Liver (tissue), 9 donors: ENCODE data around the gene CPNE5. TPM values are rescaled to one million over a fixed set of nuclear protein-coding genes. Genes with fewer than 3 reads are reported as not detected.

Experiments used
- DNase-seq: peaks from one replicate; pipeline ENCODE4 v3.0.0-alpha.2; 2017; ENCODE audit warnings: low spot score
- H3K27ac ChIP-seq, 2 donors: one replicate each; pipeline ENCODE4 v1.7.0; 2013; ENCODE audit warnings: inconsistent platforms in 2 of 2, low read length in 2 of 2, control low read depth in 1 of 2, low read depth in 1 of 2, mild to moderate bottlenecking in 1 of 2
- H3K27me3 ChIP-seq, 4 donors: one replicate each; pipeline versions ENCODE4 v1.6.1 to v1.7.0; 2013; ENCODE audit warnings: low read length in 3 of 4, inconsistent platforms in 1 of 4, mild to moderate bottlenecking in 1 of 4, moderate library complexity in 1 of 4; ENCODE audit not compliant: control insufficient read depth in 4 of 4, insufficient read depth in 4 of 4
- H3K36me3 ChIP-seq, 4 donors: one replicate each; pipeline versions ENCODE4 v1.6.1 to v1.7.0; 2013; ENCODE audit warnings: low read length in 3 of 4, mild to moderate bottlenecking in 3 of 4, low read depth in 1 of 4, moderate library complexity in 1 of 4; ENCODE audit not compliant: control insufficient read depth in 4 of 4, insufficient read depth in 3 of 4
- H3K4me1 ChIP-seq, 4 donors: one replicate each; pipeline versions ENCODE4 v1.6.1 to v1.7.0; 2013; ENCODE audit warnings: low read length in 3 of 4, mild to moderate bottlenecking in 3 of 4, moderate library complexity in 1 of 4; ENCODE audit not compliant: control insufficient read depth in 4 of 4, insufficient read depth in 4 of 4
- H3K4me3 ChIP-seq, 3 donors: one replicate each; pipeline versions ENCODE4 v1.6.1 to v1.7.0; 2013; ENCODE audit warnings: low read length in 3 of 3, control low read depth in 1 of 3, low read depth in 1 of 3, mild to moderate bottlenecking in 1 of 3
- H3K9ac ChIP-seq, 2 donors: one replicate each; pipeline ENCODE4 v1.7.0; 2013; ENCODE audit warnings: low read length in 2 of 2, mild to moderate bottlenecking in 2 of 2, moderate library complexity in 2 of 2, control low read depth in 1 of 2, low read depth in 1 of 2
- H3K9me3 ChIP-seq, 4 donors: one replicate each; pipeline versions ENCODE4 v1.6.1 to v1.7.0; 2013; ENCODE audit warnings: low read length in 3 of 4; ENCODE audit not compliant: control insufficient read depth in 4 of 4
- ATF3 ChIP-seq: IDR thresholded peaks from 2 replicates; pipeline ENCODE4 v1.6.1; 2016; ENCODE audit warnings: antibody characterized with exemption
- CTCF ChIP-seq: fragments of 150-350 bp; IDR thresholded peaks from 2 replicates; pipeline ENCODE4 v1.5.1; 2017; ENCODE audit warnings: improper control_type of control experiment, low read depth, low read length; ENCODE audit not compliant: missing input control
- EGR1 ChIP-seq, 2 donors: IDR thresholded peaks; 2 replicates each; pipeline ENCODE4 v1.6.1; 2016 to 2018; ENCODE audit warnings: antibody characterized with exemption in 2 of 2, low read depth in 2 of 2
- HNF4A ChIP-seq, 2 donors: conservative IDR thresholded peaks; 2 replicates each; pipeline ENCODE4 v1.6.1; 2016; ENCODE audit warnings: antibody characterized with exemption in 2 of 2, mild to moderate bottlenecking in 2 of 2
- HNF4G ChIP-seq: IDR thresholded peaks from 2 replicates; pipeline ENCODE4 v1.6.1; 2016; ENCODE audit warnings: antibody characterized with exemption
- JUND ChIP-seq, 2 donors: IDR thresholded peaks; 2 replicates each; pipeline ENCODE4 v1.6.1; 2016; ENCODE audit warnings: antibody characterized with exemption in 2 of 2
- MAX ChIP-seq: IDR thresholded peaks from 2 replicates; pipeline ENCODE4 v1.6.1; 2016; ENCODE audit warnings: antibody characterized with exemption
- NR2F2 ChIP-seq: IDR thresholded peaks from 2 replicates; pipeline ENCODE4 v1.6.1; 2016; ENCODE audit warnings: antibody characterized with exemption
- RAD21 ChIP-seq, 2 donors: IDR thresholded peaks; 2 replicates each; pipeline ENCODE4 v1.6.1; 2016; ENCODE audit warnings: antibody characterized with exemption in 2 of 2, mild to moderate bottlenecking in 2 of 2
- RXRA ChIP-seq, 2 donors: IDR thresholded peaks; 2 replicates each; pipeline ENCODE4 v1.6.1; 2017 to 2018; ENCODE audit warnings: antibody characterized with exemption in 2 of 2, mild to moderate bottlenecking in 1 of 2
- SP1 ChIP-seq: IDR thresholded peaks from 2 replicates; pipeline ENCODE4 v1.6.1; 2018; ENCODE audit warnings: antibody characterized with exemption, mild to moderate bottlenecking
- TAF1 ChIP-seq: conservative IDR thresholded peaks from 2 replicates; pipeline ENCODE4 v1.6.1; 2016; ENCODE audit warnings: antibody characterized with exemption, mild to moderate bottlenecking
- ZBTB33 ChIP-seq: IDR thresholded peaks from 2 replicates; pipeline ENCODE4 v1.6.1; 2016; ENCODE audit warnings: antibody characterized with exemption
- WGBS: extraction: QIAGEN DNeasy Blood & Tissue Kit; methylation state at CpG from one replicate; pipeline ENCODE4 v1.1.7; 2013; 5-methylcytosine and 5-hydroxymethylcytosine counted together
- polyA plus RNA-seq, 2 donors: library from polyadenylated mRNA; stranded (reverse) in 1 of 2; unstranded in 1 of 2; fragments of 200-250 nt in 1 of 2; fragments of >200 nt in 1 of 2; fragmentation: Nextera tagmentation in 1 of 2; extraction: Ambion mirVana in 1 of 2; gene quantifications; one replicate each; pipeline versions ENCODE4 v1.2.1 to v1.2.3, GENCODE V29; 2013 to 2015
- total RNA-seq, 2 donors: library from RNA; depleted of rRNA; stranded (reverse); fragments of >200 nt; gene quantifications; one replicate each; pipeline ENCODE4 v1.2.3, GENCODE V29; 2014
- donor health status: healthy.
- donor health status: healthy.
- donor health status: healthy.
- donor health status: healthy.
- donor health status: healthy.

CPNE5 gene
- total and polyA plus RNA-seq, 4 donors = 0.24 to 1.1 (median 0.44) TPM

GRCh38 chr6:36716476-36717093, 122.7 kb downstream of the CPNE5 start:
- WGBS = 84% methylated on average over 8 of the region's 8 CpGs
- Histone ChIP-seq H3K27ac (no peak overlapping the region), H3K4me3 (no peak overlapping the region), H3K9ac (no peak overlapping the region), H3K9me3 (no peaks in the 10 kb centered on the region), H3K27me3 (no peaks in the 10 kb centered on the region), H3K36me3 (no peaks in the 10 kb centered on the region), H3K4me1 (no peaks in the 10 kb centered on the region)
- TF ChIP-seq SP1 (no peak), MAX (no peak), HNF4G (no peak), RXRA (IDR thresholded peaks at IDR 0.05) (no peak)
- no peak for DNase-seq

- no peak for TF ChIP-seq ZBTB33
- TF ChIP-seq CTCF = no peak
- no peak for TF ChIP-seq RAD21 (IDR thresholded peaks at IDR 0.05)
- no peak for TF ChIP-seq NR2F2
- TF ChIP-seq EGR1 (IDR thresholded peaks at IDR 0.05; ENCODE audit: low read depth in 2 of 2) = no peak
- TF ChIP-seq ATF3 = no peak
- no peak for TF ChIP-seq SP1
- no peak for TF ChIP-seq TAF1
- Histone ChIP-seq H3K27me3 (no peaks in the 10 kb centered on the region), H3K4me3 (no peak overlapping the region), H3K27ac (no peak overlapping the region), H3K36me3 (no peaks in the 10 kb centered on the region), H3K4me1 (no peaks in the 10 kb centered on the region), H3K9ac (no peak overlapping the region), H3K9me3 (no peaks in the 10 kb centered on the region)
- DNase-seq = no peak
- WGBS = 88% methylated on average over 7 of the region's 7 CpGs
Observed at GRCh38 chr6:36715469-36715868, 123.8 kb downstream of the CPNE5 start.

GRCh38 chr6:36714511-36714910, 124.7 kb downstream of the CPNE5 start:
- DNase-seq = no peak
- no peaks in the 10 kb centered on the region for H3K27me3 ChIP-seq
- H3K4me3 ChIP-seq = no peak overlapping the region
- no peak overlapping the region for H3K9ac ChIP-seq
- no peak overlapping the region for H3K27ac ChIP-seq
- TF ChIP-seq NR2F2 (no peak), HNF4A (conservative IDR thresholded peaks at IDR 0.05) (no peak), JUND (IDR thresholded peaks at IDR 0.05) (no peak), MAX (no peak), TAF1 (no peak), CTCF (no peak), RAD21 (IDR thresholded peaks at IDR 0.05) (no peak), RXRA (IDR thresholded peaks at IDR 0.05) (no peak), HNF4G (no peak)
- no peaks in the 10 kb centered on the region for H3K4me1 ChIP-seq
- H3K9me3 ChIP-seq = no peaks in the 10 kb centered on the region
- no peaks in the 10 kb centered on the region for H3K36me3 ChIP-seq
- 89% methylated on average over 10 of the region's 10 CpGs for WGBS
